ENCODE data around the gene FRMPD4. TPM values are rescaled to one million over a fixed set of nuclear protein-coding genes. Genes with fewer than 3 reads are reported as not detected.

FRMPD4 gene
- polyA plus RNA-seq, 1 donor, result 0.19 TPM

DNA sequence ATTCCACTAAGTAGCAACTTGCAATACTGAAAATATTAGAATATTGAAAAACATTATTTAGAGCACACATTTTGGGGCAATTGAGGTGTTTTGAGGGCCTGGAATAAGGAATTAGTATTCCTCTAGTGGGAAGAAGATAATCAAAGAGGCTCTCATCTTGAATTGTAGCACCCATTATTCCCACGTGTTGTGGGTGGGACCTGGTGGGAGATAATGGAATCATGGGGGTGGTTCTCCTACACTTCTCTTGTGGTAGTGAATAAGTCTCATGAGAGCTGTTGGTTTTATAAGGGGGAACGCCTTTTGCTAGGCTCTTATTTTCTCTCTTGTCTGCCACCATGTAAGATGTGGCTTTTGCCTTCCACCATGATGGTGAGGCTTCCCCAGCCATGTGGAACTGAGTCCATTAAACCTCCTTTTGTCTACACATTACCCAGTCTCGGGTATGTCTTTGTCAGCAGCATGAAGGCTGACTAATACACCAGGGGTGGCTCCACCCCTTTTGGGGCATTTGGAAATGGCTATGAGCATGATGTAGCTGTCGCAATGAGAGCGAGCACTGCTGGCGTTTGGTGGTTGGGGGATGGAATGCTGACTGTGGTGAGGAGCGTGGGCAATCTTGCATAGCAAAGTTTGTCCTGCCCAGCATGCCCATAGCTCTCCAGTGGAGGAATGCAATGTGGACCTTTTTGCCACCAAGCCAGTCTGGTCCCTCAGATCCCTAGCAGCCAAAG, 308.2 kb downstream of the FRMPD4 start:
- Histone ChIP-seq H3K4me3 (ENCODE audit: low read length) (no peak overlapping the region), H3K4me1 (ENCODE audit: control insufficient read depth, insufficient read depth, low read length) (no peaks in the 10 kb centered on the region), H3K9me3 (ENCODE audit: control insufficient read depth, low read depth, low read length) (no peaks in the 10 kb centered on the region), H3K27ac (ENCODE audit: low read length) (no peak overlapping the region), H3K36me3 (ENCODE audit: control insufficient read depth, insufficient read depth, low read length) (no peaks in the 10 kb centered on the region), H3K27me3 (ENCODE audit: control insufficient read depth, insufficient read depth, low read length) (no peaks in the 10 kb centered on the region)
- no peak for DNase-seq
- WGBS (ENCODE audit: insufficient coverage, low lambda C conversion rate), result no CpG with 5 or more reads among the region's 7 CpGs

DNA sequence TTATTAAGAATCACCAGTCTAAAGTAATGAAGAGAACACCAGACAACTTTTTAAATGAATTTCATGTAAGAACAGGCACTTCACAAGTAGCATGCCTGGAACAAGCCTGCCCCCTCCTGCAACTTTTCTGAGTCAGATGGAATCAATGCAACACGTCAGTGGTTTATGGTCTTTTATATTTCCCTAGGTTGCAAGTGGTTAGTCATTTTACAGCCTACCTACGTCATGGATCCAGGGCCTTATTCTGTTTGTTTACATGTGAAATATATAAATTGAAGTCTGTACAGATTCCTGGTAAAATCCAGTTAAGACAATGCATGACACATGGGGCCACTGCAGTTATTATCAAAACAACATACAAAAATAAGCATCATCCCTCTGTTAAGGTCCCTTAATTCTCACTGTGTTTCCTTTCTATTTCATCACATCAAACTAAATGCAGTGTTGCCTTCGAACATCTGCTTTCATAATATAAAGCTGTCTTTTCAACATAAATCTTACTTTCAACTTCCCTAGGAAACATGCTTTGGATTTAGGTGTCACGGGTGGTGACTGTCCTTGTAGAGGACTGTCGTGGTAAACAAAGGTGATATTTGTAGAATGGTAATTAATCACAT, 309.3 kb downstream of the FRMPD4 start:
- DNase-seq, result peak in 1 of 2 donors; percentile 1
- H3K36me3 ChIP-seq (ENCODE audit: control insufficient read depth, insufficient read depth, low read length), result no peaks in the 10 kb centered on the region
- H3K4me1 ChIP-seq (ENCODE audit: control insufficient read depth, insufficient read depth, low read length), result no peaks in the 10 kb centered on the region
- no peak overlapping the region for H3K27ac ChIP-seq (ENCODE audit: low read length)
- no CpG with 5 or more reads among the region's 5 CpGs for WGBS (ENCODE audit: insufficient coverage, low lambda C conversion rate)
- no peaks in the 10 kb centered on the region for H3K27me3 ChIP-seq (ENCODE audit: control insufficient read depth, insufficient read depth, low read length)
- no peak overlapping the region for H3K4me3 ChIP-seq (ENCODE audit: low read length)
- H3K9me3 ChIP-seq (ENCODE audit: control insufficient read depth, low read depth, low read length), result no peaks in the 10 kb centered on the region

DNA sequence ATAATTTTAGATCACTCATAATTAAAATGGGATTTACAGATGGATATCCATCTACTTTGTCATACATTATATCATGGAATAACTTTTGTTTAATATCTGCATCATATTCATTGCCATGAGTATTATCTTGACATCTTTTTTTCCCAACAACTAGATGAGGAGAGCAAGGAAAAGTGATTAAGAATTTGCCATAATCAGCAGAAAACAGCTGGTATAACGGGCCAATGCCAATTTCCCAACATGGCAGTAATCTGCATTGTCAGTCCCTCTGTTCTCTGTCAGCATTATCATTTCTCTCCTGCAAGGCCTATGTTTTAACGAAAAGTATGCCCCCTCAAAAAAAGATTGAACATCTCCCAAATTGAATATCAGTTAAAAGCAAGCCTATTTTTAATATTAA, 314.0 kb downstream of the FRMPD4 start:
- H3K36me3 ChIP-seq (ENCODE audit: control insufficient read depth, insufficient read depth, low read length), result no peaks in the 10 kb centered on the region
- no peak for DNase-seq
- WGBS (ENCODE audit: insufficient coverage, low lambda C conversion rate), result 80% methylated on average over 1 of the region's 2 CpGs
- H3K27ac ChIP-seq (ENCODE audit: low read length), result no peak overlapping the region
- no peaks in the 10 kb centered on the region for H3K4me1 ChIP-seq (ENCODE audit: control insufficient read depth, insufficient read depth, low read length)
- no peaks in the 10 kb centered on the region for H3K9me3 ChIP-seq (ENCODE audit: control insufficient read depth, low read depth, low read length)
- H3K27me3 ChIP-seq (ENCODE audit: control insufficient read depth, insufficient read depth, low read length), result no peaks in the 10 kb centered on the region
- no peak overlapping the region for H3K4me3 ChIP-seq (ENCODE audit: low read length)

DNA sequence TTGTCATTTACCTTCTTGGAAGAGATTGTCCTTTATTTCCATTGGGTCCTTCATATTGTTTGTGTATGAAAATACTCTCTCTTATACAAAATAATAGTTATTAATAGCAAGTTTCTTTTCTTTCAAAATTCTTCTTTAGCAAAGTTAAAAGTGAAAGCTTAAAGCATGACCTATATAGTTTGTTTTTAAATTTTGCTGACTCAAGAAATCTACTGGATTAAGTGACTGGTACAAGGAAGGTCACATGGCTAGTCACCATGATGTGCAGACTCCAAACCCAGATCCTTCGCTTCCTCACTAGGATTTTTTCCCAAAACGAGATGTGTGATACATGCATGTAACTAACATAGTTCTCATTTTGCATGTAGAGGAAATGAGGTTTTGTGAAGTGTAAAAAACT, 322.7 kb downstream of the FRMPD4 start:
- Histone ChIP-seq H3K4me3 (ENCODE audit: low read length) (no peak overlapping the region), H3K4me1 (ENCODE audit: control insufficient read depth, insufficient read depth, low read length) (no peaks in the 10 kb centered on the region), H3K9me3 (ENCODE audit: control insufficient read depth, low read depth, low read length) (no peaks in the 10 kb centered on the region), H3K27ac (ENCODE audit: low read length) (no peak overlapping the region), H3K36me3 (ENCODE audit: control insufficient read depth, insufficient read depth, low read length) (no peaks in the 10 kb centered on the region), H3K27me3 (ENCODE audit: control insufficient read depth, insufficient read depth, low read length) (no peaks in the 10 kb centered on the region)
- no CpG with 5 or more reads among the region's 2 CpGs for WGBS (ENCODE audit: insufficient coverage, low lambda C conversion rate)
- DNase-seq, result no peak

DNA sequence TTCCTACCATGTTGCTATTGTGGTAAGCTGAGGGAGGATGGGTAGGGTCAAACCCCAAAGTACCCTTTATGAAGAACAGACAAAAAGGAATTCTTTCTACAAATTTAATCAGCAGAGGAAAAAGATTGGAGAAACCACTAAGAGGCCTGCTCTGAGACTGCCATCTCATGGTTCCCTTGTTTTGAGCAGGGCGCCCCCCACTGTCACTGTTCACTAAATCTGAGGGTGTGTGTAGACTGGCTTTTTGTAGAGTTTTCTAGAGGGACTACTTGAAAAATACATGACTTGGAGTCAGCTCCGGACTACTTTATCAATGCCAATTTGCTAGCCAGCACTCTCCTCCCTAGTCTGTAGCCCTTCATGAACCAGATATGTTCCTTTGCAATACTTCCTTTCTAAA, 324.8 kb downstream of the FRMPD4 start:
- no peak overlapping the region for H3K27ac ChIP-seq (ENCODE audit: low read length)
- DNase-seq, result no peak
- no peaks in the 10 kb centered on the region for H3K4me1 ChIP-seq (ENCODE audit: control insufficient read depth, insufficient read depth, low read length)
- H3K36me3 ChIP-seq (ENCODE audit: control insufficient read depth, insufficient read depth, low read length), result no peaks in the 10 kb centered on the region
- no peaks in the 10 kb centered on the region for H3K9me3 ChIP-seq (ENCODE audit: control insufficient read depth, low read depth, low read length)
- H3K4me3 ChIP-seq (ENCODE audit: low read length), result no peak overlapping the region
- WGBS (ENCODE audit: insufficient coverage, low lambda C conversion rate), result no CpG with 5 or more reads among the region's 2 CpGs
- no peaks in the 10 kb centered on the region for H3K27me3 ChIP-seq (ENCODE audit: control insufficient read depth, insufficient read depth, low read length)

DNA sequence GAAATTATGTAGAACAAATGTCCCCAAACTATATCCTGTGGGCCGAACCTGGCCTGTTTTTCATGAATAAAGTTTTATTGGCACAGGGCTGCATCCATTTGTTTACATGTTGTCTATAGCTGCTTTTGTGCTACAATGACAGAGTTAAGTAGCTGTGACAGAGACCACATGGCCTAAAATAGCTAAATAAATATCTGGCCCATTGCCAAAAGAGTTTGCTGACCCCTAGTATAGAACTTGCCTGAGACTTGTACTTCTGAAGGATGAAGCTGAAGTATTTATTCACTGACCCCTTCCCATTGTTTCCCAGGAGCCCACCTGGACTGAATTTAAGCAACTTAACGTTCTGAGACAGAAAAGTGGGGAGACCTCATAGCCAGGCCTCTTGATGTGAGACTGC, 325.6 kb downstream of the FRMPD4 start:
- Histone ChIP-seq H3K9me3 (ENCODE audit: control insufficient read depth, low read depth, low read length) (no peaks in the 10 kb centered on the region), H3K27me3 (ENCODE audit: control insufficient read depth, insufficient read depth, low read length) (no peaks in the 10 kb centered on the region), H3K4me3 (ENCODE audit: low read length) (no peak overlapping the region), H3K36me3 (ENCODE audit: control insufficient read depth, insufficient read depth, low read length) (no peaks in the 10 kb centered on the region), H3K4me1 (ENCODE audit: control insufficient read depth, insufficient read depth, low read length) (no peaks in the 10 kb centered on the region), H3K27ac (ENCODE audit: low read length) (no peak overlapping the region)
- DNase-seq, result no peak
- WGBS (ENCODE audit: insufficient coverage, low lambda C conversion rate), result no CpG with 5 or more reads among the region's 2 CpGs

DNA sequence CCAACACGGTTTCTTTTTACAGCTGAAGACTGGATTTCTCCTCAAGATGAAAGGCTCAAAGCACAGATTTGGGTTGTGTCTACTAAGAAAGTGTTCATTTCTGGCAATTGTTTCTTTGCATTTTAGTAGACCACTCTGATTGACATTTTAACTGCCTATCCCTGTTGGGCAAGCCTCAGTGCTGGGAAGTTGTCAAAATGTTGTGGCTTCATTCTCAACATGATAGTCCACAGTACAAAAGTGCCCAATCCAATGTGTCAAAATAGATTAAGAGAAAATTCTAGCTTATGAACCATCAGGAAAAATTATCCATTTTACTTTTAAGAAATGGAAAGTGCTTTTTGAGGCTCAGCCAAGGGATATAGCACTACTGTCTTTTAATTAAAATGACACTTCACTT, 329.0 kb downstream of the FRMPD4 start:
- no peak for DNase-seq
- no peak overlapping the region for H3K4me3 ChIP-seq (ENCODE audit: low read length)

DNA sequence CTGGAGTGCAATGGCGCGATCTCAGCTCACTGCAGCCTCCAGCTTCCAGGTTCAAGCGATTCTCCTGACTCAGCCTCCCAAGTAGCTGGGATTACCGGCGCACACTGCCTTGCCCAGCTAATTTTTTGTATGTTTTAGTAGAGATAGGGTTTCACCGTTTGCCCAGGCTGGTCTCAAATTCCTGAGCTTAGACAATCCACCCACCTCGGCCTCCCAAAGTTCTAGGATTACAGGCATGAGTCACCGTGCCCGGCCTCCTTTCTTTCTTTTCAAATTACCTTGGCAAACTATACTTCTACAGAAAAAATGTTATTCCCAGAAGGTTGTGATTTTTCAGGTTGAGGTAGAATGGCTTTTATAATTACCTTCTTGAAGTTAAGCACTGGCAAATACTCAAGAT, 331.0 kb downstream of the FRMPD4 start:
- WGBS (ENCODE audit: insufficient coverage, low lambda C conversion rate), result no CpG with 5 or more reads among the region's 9 CpGs

More for the DNA sequence above, 329.0 kb downstream of the FRMPD4 start:
- H3K4me1 ChIP-seq (ENCODE audit: control insufficient read depth, insufficient read depth, low read length), result no peaks in the 10 kb centered on the region
- H3K36me3 ChIP-seq (ENCODE audit: control insufficient read depth, insufficient read depth, low read length), result no peaks in the 10 kb centered on the region
- no peaks in the 10 kb centered on the region for H3K9me3 ChIP-seq (ENCODE audit: control insufficient read depth, low read depth, low read length)
- no peak overlapping the region for H3K27ac ChIP-seq (ENCODE audit: low read length)
- whole genome bisulfite sequencing (ENCODE audit: insufficient coverage, low lambda C conversion rate), result no CpG with 5 or more reads among the region's 1 CpG
- no peaks in the 10 kb centered on the region for H3K27me3 ChIP-seq (ENCODE audit: control insufficient read depth, insufficient read depth, low read length)

DNA sequence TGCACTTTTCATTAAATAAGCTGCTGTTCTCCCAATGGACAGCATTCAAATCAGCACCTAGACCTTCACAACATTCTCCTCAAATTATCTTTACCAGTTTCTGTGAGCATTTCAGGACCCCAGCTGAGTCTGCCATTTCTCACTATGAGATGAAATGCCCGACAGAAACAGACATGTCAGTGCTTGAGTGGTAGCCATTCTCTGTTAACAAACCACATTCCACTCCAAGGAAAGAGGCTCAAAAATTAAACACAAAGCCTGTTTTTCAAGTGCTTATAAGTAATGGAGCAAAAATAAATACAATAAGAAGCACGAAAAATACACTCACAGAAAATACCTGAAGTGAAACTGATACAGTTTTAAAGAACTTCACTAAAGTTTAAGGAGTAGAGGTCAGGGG, 332.8 kb downstream of the FRMPD4 start:
- Histone ChIP-seq H3K27ac (ENCODE audit: low read length) (no peak overlapping the region), H3K9me3 (ENCODE audit: control insufficient read depth, low read depth, low read length) (no peaks in the 10 kb centered on the region), H3K4me1 (ENCODE audit: control insufficient read depth, insufficient read depth, low read length) (no peaks in the 10 kb centered on the region), H3K27me3 (ENCODE audit: control insufficient read depth, insufficient read depth, low read length) (no peaks in the 10 kb centered on the region), H3K36me3 (ENCODE audit: control insufficient read depth, insufficient read depth, low read length) (no peaks in the 10 kb centered on the region), H3K4me3 (ENCODE audit: low read length) (no peak overlapping the region)
- DNase-seq, result no peak
- WGBS (ENCODE audit: insufficient coverage, low lambda C conversion rate), result 83% methylated on average over 1 of the region's 2 CpGs

More for the DNA sequence above, 331.0 kb downstream of the FRMPD4 start:
- Histone ChIP-seq H3K4me3 (ENCODE audit: low read length) (no peak overlapping the region), H3K27ac (ENCODE audit: low read length) (no peak overlapping the region), H3K36me3 (ENCODE audit: control insufficient read depth, insufficient read depth, low read length) (no peaks in the 10 kb centered on the region), H3K4me1 (ENCODE audit: control insufficient read depth, insufficient read depth, low read length) (no peaks in the 10 kb centered on the region), H3K27me3 (ENCODE audit: control insufficient read depth, insufficient read depth, low read length) (no peaks in the 10 kb centered on the region), H3K9me3 (ENCODE audit: control insufficient read depth, low read depth, low read length) (no peaks in the 10 kb centered on the region)
- no peak for DNase-seq

DNA sequence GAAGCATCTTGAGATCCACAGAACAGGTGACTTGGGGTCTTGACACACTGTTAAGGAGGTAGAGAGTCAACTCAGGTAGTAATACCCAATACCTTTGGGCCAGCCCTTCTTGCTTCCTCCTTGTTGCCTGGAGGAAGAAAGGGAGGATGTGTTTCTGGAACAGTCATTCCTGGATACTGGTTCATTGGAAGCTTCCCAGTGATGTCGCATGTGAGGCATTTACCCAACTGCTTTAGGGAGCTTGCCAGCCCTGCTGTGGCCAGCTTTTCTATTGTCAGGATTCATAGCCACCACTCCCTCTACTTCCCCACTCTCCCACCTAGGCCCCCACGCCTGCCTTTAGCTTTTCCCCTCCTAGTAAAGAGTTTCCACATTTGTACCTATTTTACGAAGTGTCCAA, 342.7 kb downstream of the FRMPD4 start:
- DNase-seq, result no peak
- H3K4me1 ChIP-seq (ENCODE audit: control insufficient read depth, insufficient read depth, low read length), result no peaks in the 10 kb centered on the region
- no peak overlapping the region for H3K27ac ChIP-seq (ENCODE audit: low read length)
- no peaks in the 10 kb centered on the region for H3K9me3 ChIP-seq (ENCODE audit: control insufficient read depth, low read depth, low read length)
- no peak overlapping the region for H3K4me3 ChIP-seq (ENCODE audit: low read length)
- no peaks in the 10 kb centered on the region for H3K36me3 ChIP-seq (ENCODE audit: control insufficient read depth, insufficient read depth, low read length)
- no peaks in the 10 kb centered on the region for H3K27me3 ChIP-seq (ENCODE audit: control insufficient read depth, insufficient read depth, low read length)
- WGBS (ENCODE audit: insufficient coverage, low lambda C conversion rate), result no CpG with 5 or more reads among the region's 3 CpGs

DNA sequence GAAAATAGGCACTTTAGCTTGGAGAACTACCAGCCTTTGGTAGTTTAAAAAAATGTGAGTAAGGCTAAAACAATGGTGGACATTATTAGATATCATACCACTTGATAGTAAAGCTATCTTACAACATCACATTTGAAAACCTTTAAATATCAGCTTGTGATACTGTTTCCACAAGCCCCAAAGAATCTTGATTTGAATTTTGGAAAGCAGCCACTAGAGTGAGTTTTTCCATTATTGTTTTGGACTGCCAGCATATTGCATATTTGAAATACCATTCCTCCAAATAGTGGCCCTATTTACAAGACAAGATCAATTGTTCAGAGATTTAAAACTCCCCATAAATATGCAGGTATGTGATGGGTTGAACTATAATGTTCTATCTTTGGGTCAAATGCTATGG, 349.9 kb downstream of the FRMPD4 start:
- H3K9me3 ChIP-seq (ENCODE audit: control insufficient read depth, low read depth, low read length), result no peaks in the 10 kb centered on the region
- no peak for DNase-seq
- H3K4me3 ChIP-seq (ENCODE audit: low read length), result no peak overlapping the region

More for the DNA sequence above, 349.9 kb downstream of the FRMPD4 start:
- Histone ChIP-seq H3K27me3 (ENCODE audit: control insufficient read depth, insufficient read depth, low read length) (no peaks in the 10 kb centered on the region), H3K4me1 (ENCODE audit: control insufficient read depth, insufficient read depth, low read length) (no peaks in the 10 kb centered on the region), H3K27ac (ENCODE audit: low read length) (no peak overlapping the region), H3K36me3 (ENCODE audit: control insufficient read depth, insufficient read depth, low read length) (no peaks in the 10 kb centered on the region)

Measured in large intestine (tissue), 3 donors.